ENCODE data around the gene NRXN2.

Gene NRXN2

GRCh38 chr11:64758330-64759079 lies 35.5 kb upstream of the NRXN2 start:
- no peak for DNase-seq

- no peak for DNase-seq
These were observed 34.7 kb upstream of the NRXN2 start for GRCh38 chr11:64757549-64758329.

GRCh38 chr11:64755681-64756361 lies 32.8 kb upstream of the NRXN2 start:
- no peak for DNase-seq

- DNase-seq, result no peak
These were observed 32.1 kb upstream of the NRXN2 start for GRCh38 chr11:64754919-64755662.

GRCh38 chr11:64754124-64754918 lies 31.3 kb upstream of the NRXN2 start:
- no peak for DNase-seq

- DNase-seq, result no peak
These were observed 30.6 kb upstream of the NRXN2 start for GRCh38 chr11:64753380-64754123.

- no peak for DNase-seq
These were observed 30.0 kb upstream of the NRXN2 start for GRCh38 chr11:64753019-64753379.

- DNase-seq, result no peak
These were observed 29.4 kb upstream of the NRXN2 start for GRCh38 chr11:64752175-64752970.

GRCh38 chr11:64751580-64751979 lies 28.6 kb upstream of the NRXN2 start:
- DNase-seq, result no peak

GRCh38 chr11:64751136-64751535 lies 28.1 kb upstream of the NRXN2 start:
- no peak for DNase-seq

- DNase-seq, result no peak
These were observed 27.5 kb upstream of the NRXN2 start for GRCh38 chr11:64750361-64751054.

- DNase-seq, result no peak
These were observed 25.1 kb upstream of the NRXN2 start for GRCh38 chr11:64747961-64748665.

GRCh38 chr11:64746486-64746885 lies 23.5 kb upstream of the NRXN2 start:
- no peak for DNase-seq

- no peak for DNase-seq
These were observed 22.7 kb upstream of the NRXN2 start for GRCh38 chr11:64745521-64746328.

- DNase-seq, result no peak
These were observed 22.2 kb upstream of the NRXN2 start for GRCh38 chr11:64745189-64745520.

- DNase-seq, result no peak
These were observed 21.7 kb upstream of the NRXN2 start for GRCh38 chr11:64744544-64745188.

GRCh38 chr11:64743591-64744543 lies 20.9 kb upstream of the NRXN2 start, which contains the start of gene RASGRP2:
RASGRP2 (minus strand) TSS chr11:64744142; CDS start chr11:64742866, 1,276 bp downstream.
- no peak for DNase-seq

Measured in NCI-H2107 (cell line).